Effector memory CD4-positive, alpha-beta T cell (primary cell): ENCODE data around the gene SLC37A2.
"Not testable (repeated sequence)": the region's sequence is repeated elsewhere in the genome, so short reads cannot be mapped to it uniquely, and the experiment has no call there.

ENCODE experiments used
- DNase-seq, 3 donors: peaks; one replicate each; pipeline ENCODE4 v3.0.0-alpha.2; 2020
- H3K27ac ChIP-seq: 2 replicates; pipeline ENCODE4 v1.7.0; 2013; ENCODE audit warnings: mild to moderate bottlenecking, low read length, moderate library complexity; ENCODE audit not compliant: insufficient read depth, poor library complexity, severe bottlenecking
- H3K27me3 ChIP-seq: replicated peaks from 2 replicates; pipeline ENCODE4 v1.7.0; 2013; ENCODE audit warnings: mild to moderate bottlenecking, low read length; ENCODE audit not compliant: insufficient read depth, control insufficient read depth, poor library complexity, severe bottlenecking
- H3K36me3 ChIP-seq: 2 replicates; pipeline ENCODE4 v1.7.0; 2013; ENCODE audit warnings: mild to moderate bottlenecking, low read length, moderate library complexity; ENCODE audit not compliant: control insufficient read depth, insufficient read depth
- H3K4me1 ChIP-seq: 2 replicates; pipeline ENCODE4 v1.7.0; 2013; ENCODE audit warnings: low read length, mild to moderate bottlenecking; ENCODE audit not compliant: control insufficient read depth, insufficient read depth, poor library complexity, severe bottlenecking
- H3K4me3 ChIP-seq: 2 replicates; pipeline ENCODE4 v1.7.0; 2013; ENCODE audit warnings: low read length, low read depth, mild to moderate bottlenecking; ENCODE audit not compliant: insufficient read depth, poor library complexity, severe bottlenecking
- H3K9me3 ChIP-seq: 2 replicates; pipeline ENCODE4 v1.7.0; 2013; ENCODE audit warnings: mild to moderate bottlenecking, low read length, moderate library complexity; ENCODE audit not compliant: control insufficient read depth
- total RNA-seq, 3 donors: gene quantifications; one replicate each; lab custom pipeline; 2026; lab: John Stamatoyannopoulos, UW

The SLC37A2 gene
- total RNA-seq: 0.17 to 0.44 (median 0.39) reads per million in 3 donors

DNA sequence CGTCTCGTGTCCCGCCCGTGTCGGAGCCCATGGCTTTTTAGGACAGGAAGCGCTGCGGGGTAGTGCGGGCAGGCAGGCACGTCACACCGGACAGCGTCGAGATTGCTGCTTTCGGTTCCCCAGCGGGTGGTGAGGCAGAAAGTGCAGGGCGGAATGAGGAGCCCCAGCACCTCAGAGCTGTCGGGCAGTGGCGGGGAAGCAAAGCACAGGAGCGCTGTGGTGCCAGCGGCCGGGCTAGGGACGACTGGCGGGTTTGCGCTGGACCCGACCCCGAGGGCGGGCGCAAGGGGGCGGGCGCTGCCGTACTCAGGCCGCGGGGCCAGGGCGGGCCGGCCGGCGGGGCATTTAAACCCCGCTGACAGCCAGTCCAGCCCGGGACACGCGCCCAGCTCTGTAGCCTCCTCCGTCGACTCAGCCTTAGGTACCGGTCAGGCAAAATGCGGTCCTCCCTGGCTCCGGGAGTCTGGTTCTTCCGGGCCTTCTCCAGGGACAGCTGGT lies at the start of gene SLC37A2:
TSS of gene SLC37A2 (plus strand) at position 375 of the 498 bp plus-strand sequence. CDS start at position 438, 63 bp downstream.
- Histone ChIP-seq H3K27me3 (peaks cover 10% of the 10 kb centered on the region), H3K4me1 (peaks cover 7% of the 10 kb centered on the region), H3K27ac (no peak within 1 kb of the TSS), H3K36me3 (no peaks in the 10 kb centered on the region), H3K4me3 (peak within 1 kb of the TSS; percentile 73), H3K9me3 (no peaks in the 10 kb centered on the region)
- DNase-seq: peak in 2 of 3 donors; percentile 7 to 30

DNA sequence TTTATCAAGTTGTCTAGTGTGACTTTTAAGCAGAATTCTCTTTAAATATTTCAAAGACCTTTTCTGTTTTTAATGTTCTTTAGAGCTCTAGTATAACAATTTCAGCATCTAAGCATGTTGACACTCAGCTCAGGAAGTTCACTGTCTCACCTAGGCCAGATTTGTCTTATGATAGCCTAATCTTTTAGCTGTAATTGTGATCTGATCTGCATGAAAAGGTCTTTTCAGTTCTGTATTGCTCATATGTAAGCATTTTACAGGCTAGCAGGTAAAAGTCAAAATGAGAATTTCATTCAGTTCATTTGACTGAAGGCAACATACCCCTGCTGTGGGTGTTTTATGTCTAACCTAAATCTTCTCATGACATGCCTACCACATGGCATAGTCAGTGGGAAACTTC lies 46.7 kb upstream of the SLC37A2 start:
- no peak for DNase-seq
- no peaks in the 10 kb centered on the region for H3K9me3 ChIP-seq

GRCh38 chr11:125020342-125020741 lies 42.8 kb upstream of the SLC37A2 start:
- no peaks in the 10 kb centered on the region for H3K9me3 ChIP-seq
- H3K27me3 ChIP-seq: no peaks in the 10 kb centered on the region
- no peak overlapping the region for H3K4me3 ChIP-seq
- no peaks in the 10 kb centered on the region for H3K36me3 ChIP-seq
- DNase-seq: no peak
- no peak overlapping the region for H3K27ac ChIP-seq
- H3K4me1 ChIP-seq: no peaks in the 10 kb centered on the region

More for the DNA sequence above, 46.7 kb upstream of the SLC37A2 start:
- no peak overlapping the region for H3K27ac ChIP-seq
- no peaks in the 10 kb centered on the region for H3K36me3 ChIP-seq
- H3K27me3 ChIP-seq: no peaks in the 10 kb centered on the region
- no peak overlapping the region for H3K4me3 ChIP-seq
- no peaks in the 10 kb centered on the region for H3K4me1 ChIP-seq

DNA sequence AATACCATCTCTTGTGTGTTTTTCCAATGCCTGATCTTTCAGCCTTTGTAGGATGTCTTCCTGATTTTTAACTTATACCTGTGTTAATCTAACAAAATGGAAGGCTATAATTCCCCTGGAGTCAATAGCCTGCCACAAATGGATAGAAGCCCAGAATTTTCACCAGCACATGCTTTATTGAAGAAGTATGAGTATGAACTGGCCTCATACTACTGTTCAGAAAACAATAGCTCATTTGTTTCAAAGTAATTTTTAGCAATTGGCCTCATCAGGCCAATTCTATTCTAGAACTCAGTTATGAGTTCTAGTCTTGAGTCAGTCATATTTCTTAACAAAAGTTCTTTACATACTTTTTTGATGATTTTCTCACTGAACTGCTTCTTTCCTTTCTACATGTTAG lies 40.6 kb upstream of the SLC37A2 start:
- H3K36me3 ChIP-seq: no peaks in the 10 kb centered on the region
- DNase-seq: no peak
- no peaks in the 10 kb centered on the region for H3K9me3 ChIP-seq
- no peak overlapping the region for H3K4me3 ChIP-seq
- no peaks in the 10 kb centered on the region for H3K27me3 ChIP-seq
- no peak overlapping the region for H3K27ac ChIP-seq
- H3K4me1 ChIP-seq: no peaks in the 10 kb centered on the region

GRCh38 chr11:125025968-125026367 lies 37.1 kb upstream of the SLC37A2 start:
- H3K36me3 ChIP-seq: no peaks in the 10 kb centered on the region
- no peaks in the 10 kb centered on the region for H3K4me1 ChIP-seq
- H3K9me3 ChIP-seq: no peaks in the 10 kb centered on the region
- no peak for DNase-seq
- no peak overlapping the region for H3K27ac ChIP-seq
- no peak overlapping the region for H3K4me3 ChIP-seq
- H3K27me3 ChIP-seq: no peaks in the 10 kb centered on the region

GRCh38 chr11:125029431-125029830 lies 33.7 kb upstream of the SLC37A2 start:
- not testable (repeated sequence) for DNase-seq, H3K27ac ChIP-seq, H3K9me3 ChIP-seq

DNA sequence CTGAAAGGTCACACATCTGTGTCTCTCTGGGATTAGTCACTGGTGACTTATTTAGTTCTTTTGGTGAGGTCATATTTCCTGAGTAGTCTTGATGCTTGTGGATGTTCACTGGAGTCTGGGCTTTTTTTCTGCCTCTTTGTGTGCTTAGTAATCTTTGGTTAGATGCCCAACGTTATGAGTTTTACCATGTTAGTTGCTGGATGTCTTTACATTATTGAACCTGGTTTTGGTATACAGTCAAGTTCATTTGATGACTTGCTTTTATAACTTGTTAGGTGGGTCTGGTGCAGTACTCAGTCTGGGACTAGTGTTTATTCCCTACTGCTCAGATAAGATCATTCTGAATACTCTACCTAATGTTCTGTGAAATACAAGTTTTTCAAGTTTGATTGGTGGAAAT lies 26.2 kb upstream of the SLC37A2 start:
- no peaks in the 10 kb centered on the region for H3K4me1 ChIP-seq
- H3K4me3 ChIP-seq: no peak overlapping the region
- H3K27ac ChIP-seq: no peak overlapping the region
- H3K9me3 ChIP-seq: no peaks in the 10 kb centered on the region
- DNase-seq: no peak
- no peaks in the 10 kb centered on the region for H3K27me3 ChIP-seq
- no peaks in the 10 kb centered on the region for H3K36me3 ChIP-seq

More at GRCh38 chr11:125029431-125029830, 33.7 kb upstream of the SLC37A2 start:
- H3K4me3 ChIP-seq, H3K36me3 ChIP-seq, H3K4me1 ChIP-seq, H3K27me3 ChIP-seq: not testable (repeated sequence)

DNA sequence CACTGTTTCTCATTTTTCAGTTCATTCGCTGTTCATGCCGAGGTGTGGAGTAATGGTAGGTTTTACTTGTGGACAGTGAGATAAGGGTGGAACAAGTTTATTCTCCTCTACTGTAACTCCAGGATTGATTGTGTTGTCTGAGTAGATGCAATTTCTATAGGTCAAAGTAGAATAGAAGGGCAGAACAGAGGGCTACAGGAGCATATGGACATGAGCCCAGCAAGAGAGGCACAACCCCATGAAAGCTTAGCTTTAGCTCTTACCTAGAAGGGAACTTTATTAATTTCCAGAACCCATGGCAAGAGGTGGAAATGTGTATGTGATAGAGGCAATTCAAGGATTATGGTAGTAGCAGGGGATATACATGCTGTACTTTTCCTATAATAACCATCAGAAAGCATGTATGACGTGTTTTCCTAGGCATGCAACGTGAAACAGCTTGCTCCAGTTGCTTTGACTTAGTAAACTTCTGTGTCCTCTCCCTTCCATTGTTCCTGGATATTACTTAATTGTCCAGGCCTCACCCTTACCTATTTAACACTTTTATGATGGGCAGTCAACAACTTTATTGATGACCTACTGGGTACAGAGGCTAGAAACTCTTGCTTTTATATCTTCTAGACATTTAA lies 13.8 kb upstream of the SLC37A2 start:
- Histone ChIP-seq H3K9me3 (no peaks in the 10 kb centered on the region), H3K27me3 (no peaks in the 10 kb centered on the region), H3K4me1 (no peaks in the 10 kb centered on the region), H3K4me3 (no peak overlapping the region), H3K27ac (no peak overlapping the region), H3K36me3 (no peaks in the 10 kb centered on the region)
- DNase-seq: no peak

DNA sequence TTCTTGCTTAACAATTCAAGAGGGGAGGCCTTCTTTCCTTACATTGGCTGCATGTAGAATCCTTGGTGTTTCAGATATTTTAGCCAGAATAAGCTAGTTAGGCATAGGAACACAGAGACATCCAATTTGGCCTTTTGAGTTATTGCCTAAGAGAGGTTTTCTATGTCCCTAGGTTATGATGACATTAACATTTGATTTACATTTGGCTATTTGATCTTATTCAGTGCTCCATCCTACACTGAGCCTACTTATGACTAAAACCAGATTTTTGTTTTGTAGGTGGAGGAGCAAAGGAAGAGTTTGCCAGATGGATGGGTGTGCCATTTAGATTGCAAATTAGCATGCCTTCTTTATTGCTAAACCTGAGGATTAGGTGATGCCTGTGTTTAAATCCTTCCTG lies 11.1 kb upstream of the SLC37A2 start:
- no peaks in the 10 kb centered on the region for H3K36me3 ChIP-seq
- H3K4me3 ChIP-seq: no peak overlapping the region
- H3K9me3 ChIP-seq: no peaks in the 10 kb centered on the region
- no peaks in the 10 kb centered on the region for H3K27me3 ChIP-seq
- H3K4me1 ChIP-seq: no peaks in the 10 kb centered on the region
- no peak for DNase-seq
- H3K27ac ChIP-seq: no peak overlapping the region

DNA sequence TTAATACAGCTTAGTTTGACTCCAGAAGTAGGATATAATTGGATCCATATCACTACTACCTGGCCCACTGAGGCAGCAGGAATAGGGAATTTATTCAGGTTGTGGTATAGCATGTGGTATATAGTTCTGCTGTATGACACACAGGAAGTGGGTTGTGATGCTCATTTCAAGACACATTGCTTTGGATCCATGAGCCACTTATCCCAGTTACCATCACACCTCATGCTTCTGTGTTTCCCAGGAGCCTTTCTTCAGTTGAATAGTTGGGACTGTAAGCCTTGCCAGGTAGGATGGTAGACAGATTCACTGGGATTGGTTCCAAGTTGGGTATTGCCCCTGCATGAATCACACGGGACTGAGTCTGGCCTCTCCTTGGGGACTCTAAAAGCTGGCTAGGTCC lies 9.9 kb upstream of the SLC37A2 start:
- Histone ChIP-seq H3K9me3 (no peaks in the 10 kb centered on the region), H3K27ac (no peak overlapping the region), H3K27me3 (no peaks in the 10 kb centered on the region), H3K4me1 (no peaks in the 10 kb centered on the region), H3K4me3 (no peak overlapping the region), H3K36me3 (no peaks in the 10 kb centered on the region)
- no peak for DNase-seq
